T-helper 2 cell treated with Interferon-gamma antibody and Interleukin-4, amounts not matched to agents 5 μg/mL and 100 μg/mL, for 36 hours (primary cell): ENCODE data around the gene SNTB2.

Experiments used
- DNase-seq: peaks from one replicate; pipeline ENCODE4 v3.0.0; 2021; ENCODE audit warnings: low spot score
- H3K27ac Mint-ChIP-seq: one replicate; pipeline ENCODE4 v1.8.0; 2021; ENCODE audit warnings: mild to moderate bottlenecking, mixed read lengths
- H3K27me3 Mint-ChIP-seq: one replicate; pipeline ENCODE4 v1.8.0; 2021; ENCODE audit warnings: low read depth, mixed read lengths
- H3K36me3 Mint-ChIP-seq: one replicate; pipeline ENCODE4 v1.8.0; 2021; ENCODE audit warnings: low read depth, mixed read lengths
- H3K4me1 Mint-ChIP-seq: one replicate; pipeline ENCODE4 v1.8.0; 2021; ENCODE audit warnings: low read depth, mixed read lengths
- H3K4me3 Mint-ChIP-seq: one replicate; pipeline ENCODE4 v1.8.0; 2022; ENCODE audit warnings: mild to moderate bottlenecking, moderate library complexity, mixed read lengths
- H3K9me3 Mint-ChIP-seq: one replicate; pipeline ENCODE4 v1.8.0; 2021; ENCODE audit warnings: mixed read lengths

Gene SNTB2

DNA sequence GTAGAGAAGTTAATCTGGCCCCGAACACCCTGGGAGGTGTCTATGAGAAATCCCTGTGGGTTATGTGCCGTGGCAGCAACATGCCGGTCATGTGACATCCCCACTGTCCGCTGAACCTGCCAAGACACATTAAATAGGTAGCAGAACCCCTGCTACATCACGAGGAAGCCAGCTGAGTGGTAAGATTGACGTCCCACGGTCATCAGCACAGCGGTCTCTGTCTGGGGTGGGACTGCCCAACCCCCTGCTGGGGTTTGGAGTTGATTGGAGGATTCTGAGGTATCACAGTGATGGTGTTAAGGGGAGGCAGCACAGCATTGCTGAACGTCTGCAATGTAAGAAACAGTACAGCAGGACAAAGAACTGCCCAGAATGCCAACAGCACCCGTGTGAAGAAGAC, 162.6 kb downstream of the SNTB2 start:
- no peaks in the 10 kb centered on the region for H3K27me3 Mint-ChIP-seq
- H3K9me3 Mint-ChIP-seq, result no peaks in the 10 kb centered on the region
- H3K4me1 Mint-ChIP-seq, result no peaks in the 10 kb centered on the region
- no peak overlapping the region for H3K27ac Mint-ChIP-seq
- no peak for DNase-seq
- no peak overlapping the region for H3K4me3 Mint-ChIP-seq
- H3K36me3 Mint-ChIP-seq, result peaks cover 16% of the 10 kb centered on the region

DNA sequence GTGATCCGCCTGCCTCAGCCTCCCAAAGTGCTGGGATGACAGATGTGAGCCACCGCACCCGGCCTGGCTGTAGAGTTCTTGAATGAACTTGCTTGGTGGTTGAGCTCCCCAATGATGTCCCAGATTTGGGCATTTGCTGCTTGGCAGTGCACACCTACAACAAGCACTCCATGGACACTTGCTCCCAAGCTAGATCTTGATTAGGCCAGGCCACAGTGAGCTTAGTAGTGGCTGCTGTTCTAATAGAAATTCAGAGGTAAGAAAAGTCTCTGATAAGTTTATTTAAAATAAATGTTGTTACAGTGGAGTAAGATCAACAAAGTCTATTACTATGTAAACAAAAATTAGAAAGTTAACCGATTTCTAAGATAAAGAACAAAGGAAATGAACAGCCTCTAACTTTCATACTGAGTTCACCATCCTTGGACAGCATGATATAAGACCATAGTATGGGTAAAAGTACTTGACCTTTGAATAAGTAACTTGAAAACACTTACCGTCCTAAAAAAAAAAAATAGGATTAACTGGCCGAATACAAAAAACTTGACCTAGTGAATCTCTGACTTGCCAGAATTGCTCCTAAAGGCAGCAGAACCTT, 163.7 kb downstream of the SNTB2 start:
- Mint-ChIP-seq H3K4me1 (no peaks in the 10 kb centered on the region), H3K27me3 (no peaks in the 10 kb centered on the region), H3K4me3 (no peak overlapping the region), H3K36me3 (peaks cover 22% of the 10 kb centered on the region), H3K9me3 (no peaks in the 10 kb centered on the region), H3K27ac (no peak overlapping the region)
- DNase-seq, result no peak

DNA sequence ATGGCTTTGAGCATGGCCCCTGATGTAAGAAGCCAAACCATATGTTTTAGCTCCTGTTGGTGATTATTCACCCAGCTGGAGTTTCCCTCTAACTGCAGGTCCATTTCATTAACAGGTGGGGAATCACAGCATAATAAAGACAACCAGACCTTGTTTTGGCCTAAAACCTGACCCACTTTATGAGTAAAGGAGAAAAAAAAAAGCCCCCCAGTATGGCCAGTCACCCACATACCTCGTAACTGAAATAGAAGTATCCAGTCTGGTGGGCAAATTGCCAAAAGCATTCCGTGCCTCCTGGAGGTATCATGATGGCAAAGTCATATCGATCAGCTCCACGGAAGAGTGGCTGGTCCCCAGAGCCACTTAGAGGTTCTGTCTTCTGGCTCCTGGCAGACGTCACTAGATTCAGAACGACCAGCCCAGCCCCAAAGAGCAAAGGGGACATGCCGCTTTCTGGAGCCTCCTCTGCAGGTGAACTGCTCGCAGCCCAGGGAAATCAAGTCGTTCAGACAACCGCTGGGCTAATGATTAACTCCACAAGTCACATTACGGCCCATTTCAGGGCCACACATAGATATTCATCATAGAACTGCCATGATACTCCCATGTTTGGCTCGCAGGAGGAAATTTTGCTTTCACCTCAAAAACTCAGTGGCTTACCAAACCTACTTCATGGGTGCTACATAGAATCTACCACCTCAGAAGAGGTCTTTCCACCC, 164.5 kb downstream of the SNTB2 start, which contains the start of gene TMED6:
TMED6 (minus strand) TSS at position 478 of the 719 bp plus-strand sequence; CDS start at position 445, 33 bp downstream.
- Mint-ChIP-seq H3K4me1 (no peaks in the 10 kb centered on the region), H3K4me3 (no peak within 1 kb of the TSS), H3K9me3 (no peaks in the 10 kb centered on the region), H3K36me3 (peaks cover 28% of the 10 kb centered on the region), H3K27me3 (no peaks in the 10 kb centered on the region), H3K27ac (no peak within 1 kb of the TSS)
- DNase-seq, result no peak
